ENCODE data around the gene THAP4. TPM values are rescaled to one million over a fixed set of nuclear protein-coding genes. Genes with fewer than 3 reads are reported as not detected.

The THAP4 gene
- total and polyA plus RNA-seq, 2 of the 4 experiments (the other 2 are of a cell fraction): 33.9 to 55.1 TPM

DNA sequence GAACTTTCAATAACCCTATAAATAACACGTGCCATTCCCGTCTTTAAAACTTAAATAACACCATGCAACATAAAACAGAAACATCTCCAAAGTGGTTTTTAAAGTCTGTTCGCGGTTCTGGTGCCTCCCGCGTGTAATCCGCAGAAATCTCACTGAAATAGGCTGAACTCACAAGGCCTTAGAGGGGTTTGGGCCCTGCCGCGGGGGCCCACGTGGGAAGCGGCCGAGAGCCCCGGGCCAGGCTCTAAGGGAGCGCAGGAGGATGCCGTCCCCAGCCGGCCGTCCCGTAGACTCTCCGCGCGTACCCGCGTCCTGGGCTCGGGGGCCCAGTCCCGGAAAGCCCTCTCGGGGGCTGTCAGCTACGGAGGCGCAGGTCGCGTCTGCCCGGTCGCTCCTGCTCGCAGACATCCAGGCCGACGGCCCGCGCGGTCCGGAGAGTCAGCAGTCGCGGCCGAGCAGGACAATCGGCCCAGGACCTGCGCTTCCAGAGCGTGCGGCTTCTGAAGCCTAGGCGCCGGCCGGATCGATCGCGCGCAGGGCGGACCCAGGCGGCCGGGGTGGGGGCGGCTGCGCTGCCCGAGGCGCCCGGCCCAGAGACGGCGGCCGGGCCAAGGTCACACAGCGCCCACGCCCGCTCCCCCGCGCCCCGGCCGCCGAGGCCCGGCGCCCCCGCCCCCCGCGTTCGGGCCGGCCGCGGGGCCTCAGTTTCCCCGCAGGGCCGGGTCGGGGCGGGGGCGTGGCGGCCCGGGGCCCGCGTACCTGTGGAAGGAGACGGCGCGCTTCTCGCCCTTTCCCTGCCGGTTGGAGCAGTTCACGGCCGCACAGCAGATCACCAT lies 558 bp downstream of the THAP4 start:
- ATAC-seq (ENCODE audit: low read depth): peak; percentile 44
- BruUV-seq (replicated peaks): no TSS peak

More for the DNA sequence above, 558 bp downstream of the THAP4 start:
- ChIA-PET POLR2A (ENCODE audit: unreplicated experiment) (no interaction called here), CTCF (no interaction called here)
- Histone ChIP-seq H3K4me1 (ENCODE audit: control insufficient read depth, insufficient read depth, low read length) (peaks cover 3% of the 10 kb centered on the region; the same call in 1 of the 2 replicates), H4K20me1 (ENCODE audit: insufficient read depth, low read length) (peaks cover 54% of the 10 kb centered on the region), H2BK15ac (ENCODE audit: low read depth, low read length) (no peak overlapping the region), H3K9ac (ENCODE audit: low read depth, low read length) (peak overlapping the region; percentile 80), H2BK120ac (ENCODE audit: low read depth, low read length) (no peak overlapping the region), H3K79me1 (ENCODE audit: low read depth in 1 of 2, low read length in 2 of 2) (peaks cover 36 to 80% of the 10 kb centered on the region in 2 experiments), H3K36me3 (ENCODE audit: control insufficient read depth, insufficient read depth, low read length) (peaks cover 27% of the 10 kb centered on the region), H2AK9ac (replicated peaks; ENCODE audit: low read depth, low read length, poor library complexity) (peak overlapping the region; percentile 88), H3K27ac (ENCODE audit: insufficient read depth, low read length) (peak overlapping the region; percentile 92), H3K4me3 (ENCODE audit: insufficient read depth, low read depth, low read length) (peak overlapping the region; percentile 100), H3K9me1 (ENCODE audit: insufficient read depth, low read length) (peaks cover 12% of the 10 kb centered on the region), H3K18ac (ENCODE audit: low read depth, low read length) (no peak overlapping the region), H2AK5ac (ENCODE audit: low read depth, low read length) (no peak overlapping the region), H3K56ac (ENCODE audit: extremely low read depth, insufficient read depth, low read length) (peak overlapping the region; percentile 46; the same call in 1 of the 2 replicates), H2AFZ (replicated peaks; ENCODE audit: low read length, poor library complexity) (peak overlapping the region; percentile 93), H3K27me3 (ENCODE audit: control insufficient read depth, insufficient read depth, low read length) (no peaks in the 10 kb centered on the region), H3K23ac (ENCODE audit: low read depth, low read length) (peak overlapping the region; percentile 76), H4K91ac (ENCODE audit: insufficient read depth, low read depth, low read length) (no peak overlapping the region), H2BK5ac (ENCODE audit: low read depth, low read length, poor library complexity, severe bottlenecking) (peak overlapping the region; percentile 72), H3K9me3 (ENCODE audit: control insufficient read depth, insufficient read depth, low read length) (no peaks in the 10 kb centered on the region), H4K8ac (ENCODE audit: low read depth in 2 of 2, low read length in 2 of 2) (peak overlapping the region in 1 of 2 experiments; percentile 62; a peak in 2 of 4 replicates), H4K5ac (ENCODE audit: low read depth, low read length) (no peak overlapping the region), H3K14ac (replicated peaks; ENCODE audit: low read depth, low read length) (peak overlapping the region; percentile 33), H2BK20ac (ENCODE audit: low read depth, low read length) (no peak overlapping the region), H3K4ac (ENCODE audit: low read depth, low read length) (peak overlapping the region; percentile 11), H3K4me2 (ENCODE audit: low read depth, low read length) (peak overlapping the region; percentile 79)
- WGBS, 2 experiments (ENCODE audit: extremely low coverage in 2 of 2, insufficient read length in 1 of 2): 0% methylated on average over 72 of the region's 97 CpGs; no CpG with 5 or more reads in 1 of the 2 experiments
- peak; percentile 20 for DNase-seq
- dilution Hi-C loops (cut with HindIII; ENCODE audit: low sequenced_read_pairs, unreplicated experiment): no loop called here
- TF ChIP-seq, protein P1, sequence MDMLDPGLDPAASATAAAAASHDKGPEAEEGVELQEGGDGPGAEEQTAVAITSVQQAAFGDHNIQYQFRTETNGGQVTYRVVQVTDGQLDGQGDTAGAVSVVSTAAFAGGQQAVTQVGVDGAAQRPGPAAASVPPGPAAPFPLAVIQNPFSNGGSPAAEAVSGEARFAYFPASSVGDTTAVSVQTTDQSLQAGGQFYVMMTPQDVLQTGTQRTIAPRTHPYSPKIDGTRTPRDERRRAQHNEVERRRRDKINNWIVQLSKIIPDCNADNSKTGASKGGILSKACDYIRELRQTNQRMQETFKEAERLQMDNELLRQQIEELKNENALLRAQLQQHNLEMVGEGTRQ (IDR thresholded peaks at IDR 0.05; ENCODE audit: low read depth, low read length): peak; percentile 7; the same call in 1 of the 2 replicates
- TF ChIP-seq BHLHE40 (IDR thresholded peaks at IDR 0.05; ENCODE audit: low read depth, low read length): no peak
- no peak for TF ChIP-seq NFE2L2 (IDR thresholded peaks at IDR 0.05; ENCODE audit: low read depth, low read length)
- TF ChIP-seq RAD21 (IDR thresholded peaks at IDR 0.05; ENCODE audit: low read length): no peak
- no peak for TF ChIP-seq CHD1 (IDR thresholded peaks at IDR 0.05; ENCODE audit: low read depth, low read length)
- TF ChIP-seq RCOR1 (IDR thresholded peaks at IDR 0.05; ENCODE audit: insufficient replicate concordance, low read length): no peak
- TF ChIP-seq MXI1 (IDR thresholded peaks at IDR 0.05; ENCODE audit: borderline replicate concordance, low read depth, low read length): peak; percentile 74; the same call in 1 of the 2 replicates
- intact Hi-C loops (cut with micrococcal nuclease): loop anchor here (5.0 kb wide), 2 partner anchors 129 to 279 kb away; partner anchors contain the start of genes FARP2 and STK25
- in situ Hi-C loops (cut with MboI; ENCODE audit: low sequenced_read_pairs): no loop called here
